ENCODE data around the gene SEPTIN8.
A peak's percentile ranks its signal among the peaks of the same experiment; 100 is the strongest.

Gene SEPTIN8

DNA sequence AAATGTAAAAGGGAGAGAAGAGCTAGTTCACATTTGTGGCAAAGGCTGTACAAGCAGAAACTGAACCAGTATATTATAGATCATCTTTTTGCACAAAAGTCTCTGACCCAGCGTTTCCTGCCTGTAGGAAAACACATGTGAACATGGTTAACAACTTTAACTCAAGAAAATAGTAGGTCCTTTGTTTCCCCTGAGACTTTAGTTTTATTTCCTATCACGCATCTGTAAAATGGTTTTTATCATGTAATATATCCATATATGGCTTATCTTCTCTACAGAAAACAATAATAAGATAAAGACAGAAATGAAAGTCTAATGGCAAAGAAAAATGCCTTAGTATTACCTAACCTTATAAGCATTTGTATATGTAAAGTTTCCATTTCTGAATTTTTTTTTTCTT is 42.4 kb downstream of the SEPTIN8 start:
- no peak overlapping the region for H3K4me3 ChIP-seq (ENCODE audit: low read depth, low read length)
- TF ChIP-seq, protein P1, sequence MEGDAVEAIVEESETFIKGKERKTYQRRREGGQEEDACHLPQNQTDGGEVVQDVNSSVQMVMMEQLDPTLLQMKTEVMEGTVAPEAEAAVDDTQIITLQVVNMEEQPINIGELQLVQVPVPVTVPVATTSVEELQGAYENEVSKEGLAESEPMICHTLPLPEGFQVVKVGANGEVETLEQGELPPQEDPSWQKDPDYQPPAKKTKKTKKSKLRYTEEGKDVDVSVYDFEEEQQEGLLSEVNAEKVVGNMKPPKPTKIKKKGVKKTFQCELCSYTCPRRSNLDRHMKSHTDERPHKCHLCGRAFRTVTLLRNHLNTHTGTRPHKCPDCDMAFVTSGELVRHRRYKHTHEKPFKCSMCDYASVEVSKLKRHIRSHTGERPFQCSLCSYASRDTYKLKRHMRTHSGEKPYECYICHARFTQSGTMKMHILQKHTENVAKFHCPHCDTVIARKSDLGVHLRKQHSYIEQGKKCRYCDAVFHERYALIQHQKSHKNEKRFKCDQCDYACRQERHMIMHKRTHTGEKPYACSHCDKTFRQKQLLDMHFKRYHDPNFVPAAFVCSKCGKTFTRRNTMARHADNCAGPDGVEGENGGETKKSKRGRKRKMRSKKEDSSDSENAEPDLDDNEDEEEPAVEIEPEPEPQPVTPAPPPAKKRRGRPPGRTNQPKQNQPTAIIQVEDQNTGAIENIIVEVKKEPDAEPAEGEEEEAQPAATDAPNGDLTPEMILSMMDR (IDR thresholded peaks at IDR 0.05; ENCODE audit: insufficient read depth, low read depth, low read length, missing control alignments) = no peak
- DNase-seq (ENCODE audit: low read depth) = no peak

DNA sequence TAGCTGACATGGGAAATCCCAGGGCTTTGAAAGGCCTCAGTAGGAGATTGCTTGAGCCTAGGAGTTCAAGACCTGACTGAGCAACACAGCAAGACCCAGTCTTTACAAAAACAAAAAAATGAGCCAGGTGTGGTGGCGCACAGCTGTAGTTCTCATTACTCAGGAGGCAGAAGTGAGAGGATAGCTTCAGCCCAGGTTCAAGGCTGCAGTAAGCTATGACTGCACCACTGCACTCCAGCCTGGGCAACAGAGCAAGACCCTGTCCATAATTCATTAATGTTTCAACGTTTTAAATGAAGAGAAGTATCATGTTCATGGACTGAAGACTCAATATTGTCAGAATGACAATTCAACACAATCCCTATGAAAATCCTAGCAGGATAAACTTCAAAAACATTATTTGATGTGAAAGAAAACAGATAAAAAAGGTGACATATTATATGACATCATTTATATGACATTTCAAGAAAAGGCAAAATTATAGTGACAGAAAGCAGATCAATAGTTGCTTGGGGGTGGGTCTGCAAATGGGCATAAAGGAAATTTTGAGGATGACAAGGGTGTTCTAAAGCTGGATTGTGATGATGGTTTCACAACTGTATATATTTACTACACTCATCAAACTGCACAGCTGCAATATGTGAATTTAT is 43.4 kb downstream of the SEPTIN8 start:
- H3K4me3 ChIP-seq (ENCODE audit: low read depth, low read length) = no peak overlapping the region
- TF ChIP-seq, protein P1 (IDR thresholded peaks at IDR 0.05; ENCODE audit: insufficient read depth, low read depth, low read length, missing control alignments) = no peak
- no peak for DNase-seq (ENCODE audit: low read depth)

- H3K4me3 ChIP-seq (ENCODE audit: low read depth, low read length) = no peak overlapping the region
- TF ChIP-seq, protein P1 (IDR thresholded peaks at IDR 0.05; ENCODE audit: insufficient read depth, low read depth, low read length, missing control alignments) = no peak
- DNase-seq (ENCODE audit: low read depth) = no peak
These were observed 47.1 kb downstream of the SEPTIN8 start for GRCh38 chr5:132729896-132730295.

GRCh38 chr5:132725745-132726144 is 51.3 kb downstream of the SEPTIN8 start:
- no peak for DNase-seq (ENCODE audit: low read depth)
- no peak overlapping the region for H3K4me3 ChIP-seq (ENCODE audit: low read depth, low read length)
- TF ChIP-seq, protein P1 (IDR thresholded peaks at IDR 0.05; ENCODE audit: insufficient read depth, low read depth, low read length, missing control alignments) = no peak

DNA sequence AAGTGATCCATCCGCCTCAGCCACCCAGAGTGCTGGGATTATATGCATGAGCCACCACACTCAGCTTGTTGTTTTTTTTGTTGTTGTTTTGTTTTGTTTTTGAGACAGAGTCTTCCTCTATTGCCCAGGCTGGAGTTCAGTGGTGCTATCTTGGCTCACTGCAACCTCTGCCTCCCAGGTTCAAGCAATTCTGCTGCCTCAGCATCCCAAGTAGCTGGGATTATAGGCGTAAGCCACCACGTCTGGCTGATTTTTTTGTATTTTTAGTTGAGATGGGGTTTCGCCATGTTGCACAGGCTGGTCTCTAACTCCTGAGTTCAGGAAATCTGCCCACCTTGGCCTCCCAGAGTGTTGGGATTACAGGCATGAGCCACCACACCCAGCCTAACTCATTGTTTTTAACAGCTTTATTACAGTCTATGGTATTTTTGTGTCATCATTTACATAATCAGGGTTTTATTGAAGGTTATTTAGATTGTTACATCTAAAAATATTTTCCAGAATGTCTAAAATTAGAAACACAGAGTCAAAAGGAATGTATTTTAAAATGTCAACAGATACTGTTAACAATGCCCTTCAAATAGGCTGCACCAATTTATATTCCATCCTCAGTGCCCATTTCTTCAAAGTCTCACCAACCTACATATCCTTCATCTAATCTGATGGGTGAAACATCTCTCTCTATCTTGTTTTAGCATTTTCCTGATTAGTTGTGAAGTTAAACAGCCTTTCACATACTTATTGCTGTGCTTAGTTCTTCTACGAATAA is 58.3 kb downstream of the SEPTIN8 start:
- no peak overlapping the region for H3K4me3 ChIP-seq (ENCODE audit: low read depth, low read length)
- TF ChIP-seq, protein P1 (IDR thresholded peaks at IDR 0.05; ENCODE audit: insufficient read depth, low read depth, low read length, missing control alignments) = no peak

GRCh38 chr5:132714456-132715307 is 62.4 kb downstream of the SEPTIN8 start:
- TF ChIP-seq, protein P1 (IDR thresholded peaks at IDR 0.05; ENCODE audit: insufficient read depth, low read depth, low read length, missing control alignments) = peak; percentile 5
- H3K4me3 ChIP-seq (ENCODE audit: low read depth, low read length) = no peak overlapping the region
- peak; percentile 41 for DNase-seq (ENCODE audit: low read depth)

More for the DNA sequence above, 58.3 kb downstream of the SEPTIN8 start:
- DNase-seq (ENCODE audit: low read depth) = no peak
